Hepatocyte (in vitro differentiated cells): ENCODE measurements around the gene GOLT1A. TPM values are rescaled to one million over a fixed set of nuclear protein-coding genes. Genes with fewer than 3 reads are reported as not detected.

Experiments
- DNase-seq: peaks from one replicate; pipeline ENCODE4 v3.0.0-alpha.2; 2016; ENCODE audit warnings: low spot score
- H2AFZ ChIP-seq: fragments of 200-600 bp; sonication (generic); 2 replicates; pipeline ENCODE4 v1.6.0; 2016; ENCODE audit warnings: antibody characterized with exemption, mild to moderate bottlenecking
- H3K27ac ChIP-seq: fragments of 200-600 bp; sonication (generic); 2 replicates; pipeline ENCODE4 v1.5.1; 2016; ENCODE audit warnings: mild to moderate bottlenecking
- H3K27me3 ChIP-seq: fragments of 200-600 bp; sonication (generic); 2 replicates; pipeline ENCODE4 v1.6.1; 2016
- H3K36me3 ChIP-seq: fragments of 200-600 bp; sonication (generic); replicated peaks from 2 replicates; pipeline ENCODE4 v1.5.1; 2016; ENCODE audit warnings: low read depth; ENCODE audit not compliant: insufficient read depth
- H3K4me1 ChIP-seq: fragments of 200-600 bp; sonication (generic); 2 replicates; pipeline ENCODE4 v1.5.1; 2016; ENCODE audit warnings: mild to moderate bottlenecking, moderate library complexity; ENCODE audit not compliant: insufficient read depth
- H3K4me2 ChIP-seq: fragments of 200-600 bp; sonication (generic); 2 replicates; pipeline ENCODE4 v1.6.0; 2016
- H3K4me3 ChIP-seq: fragments of 200-600 bp; sonication (generic); 2 replicates; pipeline ENCODE4 v1.5.1; 2016; ENCODE audit warnings: mild to moderate bottlenecking
- H3K79me2 ChIP-seq: fragments of 200-600 bp; sonication (generic); 2 replicates; pipeline ENCODE4 v1.6.0; 2017; ENCODE audit warnings: mild to moderate bottlenecking
- H3K9me2 ChIP-seq: fragments of 200-600 bp; sonication (generic); replicated peaks from 2 replicates; pipeline ENCODE4 v1.6.0; 2017; ENCODE audit warnings: mild to moderate bottlenecking; ENCODE audit not compliant: insufficient read depth
- H3K9me3 ChIP-seq: fragments of 200-600 bp; sonication (generic); 2 replicates; pipeline ENCODE4 v1.5.1; 2016; ENCODE audit warnings: low read depth, mild to moderate bottlenecking
- H4K20me1 ChIP-seq: fragments of 200-600 bp; sonication (generic); 2 replicates; pipeline ENCODE4 v1.6.0; 2016; ENCODE audit warnings: mild to moderate bottlenecking; ENCODE audit not compliant: insufficient read depth, poor library complexity, severe bottlenecking
- CTCF ChIP-seq: fragments of 200-600 bp; sonication (generic); IDR thresholded peaks from 2 replicates; pipeline ENCODE4 v1.5.1; 2016; ENCODE audit warnings: antibody characterized with exemption, mild to moderate bottlenecking; ENCODE audit not compliant: poor library complexity
- EZH2 ChIP-seq: fragments of 200-600 bp; sonication (generic); IDR thresholded peaks from 2 replicates; pipeline ENCODE4 v1.6.1; 2016; ENCODE audit warnings: antibody characterized with exemption, mild to moderate bottlenecking, borderline replicate concordance
- EZH2phosphoT487 ChIP-seq: fragments of 200-600 bp; sonication (generic); IDR thresholded peaks from one replicate; pipeline ENCODE4 v1.6.1; 2018; ENCODE audit warnings: antibody characterized with exemption, mild to moderate bottlenecking, low read depth, moderate library complexity; ENCODE audit not compliant: unreplicated experiment, severe bottlenecking
- WGBS: methylation state at CpG from one replicate; pipeline ENCODE4 v1.1.6; 2016; ENCODE audit warnings: low lambda C conversion rate; ENCODE audit errors: missing lambda C conversion rate; 5-methylcytosine and 5-hydroxymethylcytosine counted together
- polyA plus RNA-seq: library from polyadenylated mRNA; unstranded; fragments of >200 nt; fragmentation: Nextera tagmentation; extraction: Ambion mirVana; gene quantifications from 2 replicates; pipeline ENCODE4 v1.2.1, GENCODE V29; 2016
- total RNA-seq: library from RNA; depleted of rRNA; stranded (reverse); fragments of >200 nt; gene quantifications from 2 replicates; pipeline ENCODE4 v1.2.3, GENCODE V29; 2014

Gene GOLT1A
- total and polyA plus RNA-seq, 2 experiments from 2014 or later = 13.6 to 36.0 TPM

DNA sequence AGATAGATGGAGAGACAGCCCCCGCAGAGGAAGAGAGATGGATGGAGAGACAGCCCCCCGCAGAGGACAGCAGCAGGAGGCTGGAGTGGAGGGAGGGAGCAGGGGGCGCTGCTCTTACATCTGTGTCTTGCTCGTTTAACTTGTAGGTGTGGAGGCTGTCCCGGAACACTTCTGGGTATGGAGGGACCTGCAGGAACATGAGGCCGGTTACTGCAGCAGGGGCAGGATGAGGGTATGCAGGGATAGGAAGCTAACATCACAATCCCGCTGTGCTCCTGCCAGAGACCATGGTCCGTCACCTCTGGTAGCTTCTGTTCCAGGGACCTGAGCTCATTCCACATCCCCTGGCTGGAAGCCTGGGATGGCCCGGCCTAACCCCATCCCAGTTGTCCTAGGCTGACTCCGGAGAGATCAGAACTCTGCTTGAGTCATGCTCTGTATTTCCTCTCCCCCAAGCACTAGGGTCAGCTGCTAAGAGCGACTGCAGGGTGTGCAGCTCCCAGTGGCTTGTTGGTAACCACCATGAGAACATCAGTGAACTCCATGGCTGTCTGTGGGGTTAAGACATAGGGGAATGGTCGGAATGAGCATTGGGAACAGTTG is 36.7 kb upstream of the GOLT1A start:
- Histone ChIP-seq H3K79me2 (no peaks in the 10 kb centered on the region), H3K4me3 (no peak overlapping the region), H3K27ac (no peak overlapping the region), H3K4me2 (no peak overlapping the region), H3K4me1 (no peaks in the 10 kb centered on the region), H4K20me1 (no peaks in the 10 kb centered on the region), H3K36me3 (no peaks in the 10 kb centered on the region), H3K9me3 (no peaks in the 10 kb centered on the region), H3K27me3 (no peaks in the 10 kb centered on the region), H3K9me2 (no peaks in the 10 kb centered on the region), H2AFZ (no peak overlapping the region)
- 82% methylated on average over 12 of the region's 12 CpGs for WGBS
- DNase-seq = no peak
- TF ChIP-seq CTCF = no peak
- no peak for TF ChIP-seq EZH2
- no peak for TF ChIP-seq EZH2phosphoT487

DNA sequence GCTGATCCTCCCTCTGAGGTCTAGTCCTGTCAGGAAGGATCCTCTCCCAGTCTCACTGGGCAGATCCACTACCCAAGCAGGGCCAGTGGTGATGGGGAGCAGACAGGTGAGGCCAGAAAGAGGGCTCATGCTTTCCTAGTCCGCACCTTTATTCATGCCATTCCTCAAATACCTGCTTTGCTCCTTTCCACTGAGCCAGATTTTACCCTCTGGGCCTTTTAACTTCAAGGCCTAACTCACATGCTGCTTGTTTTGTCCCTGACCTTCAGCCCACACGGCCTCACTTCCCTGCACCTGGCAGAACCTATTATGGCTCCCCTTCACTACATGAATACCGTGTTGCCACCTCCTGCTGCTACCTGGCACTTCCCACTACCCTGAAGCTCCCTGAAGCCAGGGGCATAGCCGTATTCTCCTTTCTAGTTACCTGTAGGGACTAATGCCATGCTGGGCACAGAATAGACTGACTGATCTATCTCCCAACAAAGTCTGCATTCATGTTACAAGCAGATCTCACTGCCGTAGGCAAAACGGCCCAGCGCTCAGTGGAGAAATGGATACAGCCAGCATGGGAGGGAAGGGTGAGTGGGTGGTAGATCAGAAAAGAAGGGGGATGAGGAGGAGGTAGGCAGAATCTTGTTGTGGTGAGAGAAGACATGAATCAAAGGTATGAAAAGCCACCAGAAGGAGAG is 36.1 kb upstream of the GOLT1A start:
- Histone ChIP-seq H3K4me1 (no peaks in the 10 kb centered on the region), H3K27me3 (no peaks in the 10 kb centered on the region), H2AFZ (no peak overlapping the region), H3K9me3 (no peaks in the 10 kb centered on the region), H3K27ac (no peak overlapping the region), H3K4me2 (no peak overlapping the region), H3K79me2 (no peaks in the 10 kb centered on the region), H4K20me1 (no peaks in the 10 kb centered on the region), H3K9me2 (no peaks in the 10 kb centered on the region), H3K36me3 (no peaks in the 10 kb centered on the region), H3K4me3 (no peak overlapping the region)
- TF ChIP-seq EZH2 = no peak
- no peak for TF ChIP-seq EZH2phosphoT487
- no peak for TF ChIP-seq CTCF
- WGBS = 74% methylated on average over 7 of the region's 7 CpGs
- DNase-seq = no peak

DNA sequence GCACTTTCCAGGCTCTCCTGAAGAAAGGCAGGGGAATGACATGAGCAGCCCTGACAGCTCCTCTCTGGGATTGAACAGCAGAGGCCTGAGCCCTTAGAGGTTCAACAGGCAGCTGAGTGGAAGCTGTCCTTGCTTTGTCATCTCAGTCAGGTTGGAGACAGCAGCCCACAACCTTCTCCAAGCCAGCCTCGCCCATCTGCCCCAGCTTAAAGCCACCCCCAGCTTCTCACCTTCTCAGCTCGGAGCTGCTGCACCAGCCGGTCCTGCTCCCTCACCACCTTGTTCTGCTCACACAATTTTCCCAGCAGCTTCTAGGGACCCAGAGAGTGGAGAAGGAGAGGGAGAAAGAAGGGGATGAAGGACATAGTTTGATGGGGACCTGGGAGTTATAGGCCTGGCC is 35.2 kb upstream of the GOLT1A start:
- Histone ChIP-seq H3K9me3 (no peaks in the 10 kb centered on the region), H3K4me2 (no peak overlapping the region), H4K20me1 (no peaks in the 10 kb centered on the region), H3K36me3 (no peaks in the 10 kb centered on the region), H3K4me1 (no peaks in the 10 kb centered on the region), H3K4me3 (no peak overlapping the region), H3K27ac (no peak overlapping the region), H2AFZ (no peak overlapping the region), H3K27me3 (no peaks in the 10 kb centered on the region), H3K79me2 (no peaks in the 10 kb centered on the region), H3K9me2 (no peaks in the 10 kb centered on the region)
- WGBS = 94% methylated on average over 3 of the region's 3 CpGs
- DNase-seq = no peak
- TF ChIP-seq CTCF (no peak), EZH2 (no peak), EZH2phosphoT487 (no peak)
